Measurements from ENCODE around the gene SERINC4.
"Not testable (repeated sequence)": the region's sequence is repeated elsewhere in the genome, so short reads cannot be mapped to it uniquely, and the experiment has no call there.

SERINC4 gene

GRCh38 chr15:43749690-43750345 is 50.2 kb downstream of the SERINC4 start:
- peak; percentile 37 for DNase-seq (ENCODE audit: low spot score)

- DNase-seq (ENCODE audit: low spot score), result no peak
Measured at GRCh38 chr15:43748376-43748775, 51.6 kb downstream of the SERINC4 start.

- not testable (repeated sequence) for DNase-seq (ENCODE audit: low spot score)
Measured at GRCh38 chr15:43746903-43747309, 53.1 kb downstream of the SERINC4 start.

GRCh38 chr15:43746245-43746902 is 53.6 kb downstream of the SERINC4 start, which contains the start of gene PDIA3:
TSS of gene PDIA3 (plus strand) at chr15:43746438. CDS start at chr15:43746540, 102 bp downstream.
- DNase-seq (ENCODE audit: low spot score), result peak; percentile 91

Data from pons (tissue), 1 donor.